Stomach (tissue), 4 donors: Measurements from ENCODE around the gene HUNK.

Source experiments
- POLR2A ChIP-seq, 4 donors: fragments of 450-650 bp; IDR thresholded peaks; one replicate each; pipeline ENCODE4 v1.6.1; 2016; ENCODE audit warnings: antibody characterized with exemption in 4 of 4, control low read depth in 2 of 4, mild to moderate bottlenecking in 1 of 4, moderate library complexity in 1 of 4
- TF ChIP-seq, protein P1 (sequence below), 7 experiments: fragments of 450-650 bp in 4 of 7; fragments of 200-600 bp in 3 of 7; sonication (generic) in 3 of 7; IDR thresholded peaks; one replicate each; pipeline ENCODE4 v1.5.1; 2016 to 2019; ENCODE audit warnings: antibody characterized with exemption in 7 of 7, control low read depth in 2 of 7, mild to moderate bottlenecking in 1 of 7

- TF ChIP-seq, protein P1, sequence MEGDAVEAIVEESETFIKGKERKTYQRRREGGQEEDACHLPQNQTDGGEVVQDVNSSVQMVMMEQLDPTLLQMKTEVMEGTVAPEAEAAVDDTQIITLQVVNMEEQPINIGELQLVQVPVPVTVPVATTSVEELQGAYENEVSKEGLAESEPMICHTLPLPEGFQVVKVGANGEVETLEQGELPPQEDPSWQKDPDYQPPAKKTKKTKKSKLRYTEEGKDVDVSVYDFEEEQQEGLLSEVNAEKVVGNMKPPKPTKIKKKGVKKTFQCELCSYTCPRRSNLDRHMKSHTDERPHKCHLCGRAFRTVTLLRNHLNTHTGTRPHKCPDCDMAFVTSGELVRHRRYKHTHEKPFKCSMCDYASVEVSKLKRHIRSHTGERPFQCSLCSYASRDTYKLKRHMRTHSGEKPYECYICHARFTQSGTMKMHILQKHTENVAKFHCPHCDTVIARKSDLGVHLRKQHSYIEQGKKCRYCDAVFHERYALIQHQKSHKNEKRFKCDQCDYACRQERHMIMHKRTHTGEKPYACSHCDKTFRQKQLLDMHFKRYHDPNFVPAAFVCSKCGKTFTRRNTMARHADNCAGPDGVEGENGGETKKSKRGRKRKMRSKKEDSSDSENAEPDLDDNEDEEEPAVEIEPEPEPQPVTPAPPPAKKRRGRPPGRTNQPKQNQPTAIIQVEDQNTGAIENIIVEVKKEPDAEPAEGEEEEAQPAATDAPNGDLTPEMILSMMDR (IDR thresholded peaks at IDR 0.05) = no peak
- no peak for TF ChIP-seq POLR2A (IDR thresholded peaks at IDR 0.05)
Observed at GRCh38 chr21:31914472-31914871, 41.7 kb downstream of the HUNK start.
